ENCODE data around the gene MAP3K13.

MAP3K13 gene

DNA sequence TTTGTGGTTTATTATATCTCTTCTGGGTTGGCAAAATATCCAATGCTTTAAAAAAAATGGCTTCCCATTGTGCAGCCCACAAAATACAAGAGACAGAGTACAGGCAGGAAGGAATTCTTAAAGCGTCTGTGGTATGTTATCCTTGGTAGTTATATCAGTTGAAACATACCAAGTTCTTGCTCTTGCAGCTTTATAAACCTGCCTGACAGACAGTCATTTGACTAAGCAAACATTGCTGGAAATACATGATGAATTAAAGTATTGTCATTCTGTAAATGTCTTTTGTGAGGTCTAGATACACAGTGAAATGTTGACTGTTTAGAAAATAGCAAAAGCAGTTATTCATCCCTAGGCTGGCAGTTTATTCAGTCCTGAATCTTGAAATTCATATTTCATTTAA is 44.8 kb upstream of the MAP3K13 start:
- no peak overlapping the region for H3K9ac ChIP-seq

DNA sequence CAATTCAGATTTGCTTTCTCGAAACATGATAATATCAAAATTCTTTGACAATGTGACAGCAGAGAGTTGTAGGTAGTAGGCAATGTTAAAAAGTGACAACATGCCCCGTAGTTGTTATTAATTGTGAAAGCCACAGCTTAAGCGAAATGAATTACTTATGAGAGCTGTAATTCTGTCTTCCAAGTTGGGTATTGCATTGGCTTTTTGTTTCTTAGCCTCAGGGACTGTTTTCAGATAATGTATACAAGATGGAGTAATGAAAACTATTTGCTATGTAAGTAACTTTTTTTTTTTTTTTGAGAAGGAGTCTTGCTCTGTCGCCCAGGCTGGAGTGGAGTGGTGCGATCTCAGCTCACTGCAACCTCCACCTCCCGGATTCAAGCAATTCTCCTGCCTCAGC is 43.1 kb upstream of the MAP3K13 start:
- no peak overlapping the region for H3K27ac ChIP-seq
- TF ChIP-seq, protein P1, sequence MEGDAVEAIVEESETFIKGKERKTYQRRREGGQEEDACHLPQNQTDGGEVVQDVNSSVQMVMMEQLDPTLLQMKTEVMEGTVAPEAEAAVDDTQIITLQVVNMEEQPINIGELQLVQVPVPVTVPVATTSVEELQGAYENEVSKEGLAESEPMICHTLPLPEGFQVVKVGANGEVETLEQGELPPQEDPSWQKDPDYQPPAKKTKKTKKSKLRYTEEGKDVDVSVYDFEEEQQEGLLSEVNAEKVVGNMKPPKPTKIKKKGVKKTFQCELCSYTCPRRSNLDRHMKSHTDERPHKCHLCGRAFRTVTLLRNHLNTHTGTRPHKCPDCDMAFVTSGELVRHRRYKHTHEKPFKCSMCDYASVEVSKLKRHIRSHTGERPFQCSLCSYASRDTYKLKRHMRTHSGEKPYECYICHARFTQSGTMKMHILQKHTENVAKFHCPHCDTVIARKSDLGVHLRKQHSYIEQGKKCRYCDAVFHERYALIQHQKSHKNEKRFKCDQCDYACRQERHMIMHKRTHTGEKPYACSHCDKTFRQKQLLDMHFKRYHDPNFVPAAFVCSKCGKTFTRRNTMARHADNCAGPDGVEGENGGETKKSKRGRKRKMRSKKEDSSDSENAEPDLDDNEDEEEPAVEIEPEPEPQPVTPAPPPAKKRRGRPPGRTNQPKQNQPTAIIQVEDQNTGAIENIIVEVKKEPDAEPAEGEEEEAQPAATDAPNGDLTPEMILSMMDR (IDR thresholded peaks at IDR 0.05) = no peak
- H3K9me3 ChIP-seq (ENCODE audit: control insufficient read depth, low read length) = no peaks in the 10 kb centered on the region
- H3K4me1 ChIP-seq = no peaks in the 10 kb centered on the region
- no peak overlapping the region for H2AFZ ChIP-seq
- no peaks in the 10 kb centered on the region for H3K27me3 ChIP-seq (ENCODE audit: control insufficient read depth, insufficient read depth, low read length)
- H3K79me2 ChIP-seq = no peaks in the 10 kb centered on the region
- H3K9ac ChIP-seq = no peak overlapping the region
- no peaks in the 10 kb centered on the region for H3K36me3 ChIP-seq (ENCODE audit: control insufficient read depth, insufficient read depth, low read length)
- no peak overlapping the region for H3K4me2 ChIP-seq (ENCODE audit: low read length)
- H3K4me3 ChIP-seq (ENCODE audit: low read depth, low read length) = no peak overlapping the region

More for the DNA sequence above, 44.8 kb upstream of the MAP3K13 start:
- Histone ChIP-seq H3K4me2 (ENCODE audit: low read length) (no peak overlapping the region), H3K27ac (no peak overlapping the region), H3K9me3 (ENCODE audit: control insufficient read depth, low read length) (no peaks in the 10 kb centered on the region), H3K36me3 (ENCODE audit: control insufficient read depth, insufficient read depth, low read length) (no peaks in the 10 kb centered on the region), H3K79me2 (no peaks in the 10 kb centered on the region), H3K4me3 (ENCODE audit: low read depth, low read length) (no peak overlapping the region), H3K27me3 (ENCODE audit: control insufficient read depth, insufficient read depth, low read length) (no peaks in the 10 kb centered on the region), H2AFZ (no peak overlapping the region), H3K4me1 (no peaks in the 10 kb centered on the region)
- TF ChIP-seq, protein P1 (IDR thresholded peaks at IDR 0.05) = no peak

DNA sequence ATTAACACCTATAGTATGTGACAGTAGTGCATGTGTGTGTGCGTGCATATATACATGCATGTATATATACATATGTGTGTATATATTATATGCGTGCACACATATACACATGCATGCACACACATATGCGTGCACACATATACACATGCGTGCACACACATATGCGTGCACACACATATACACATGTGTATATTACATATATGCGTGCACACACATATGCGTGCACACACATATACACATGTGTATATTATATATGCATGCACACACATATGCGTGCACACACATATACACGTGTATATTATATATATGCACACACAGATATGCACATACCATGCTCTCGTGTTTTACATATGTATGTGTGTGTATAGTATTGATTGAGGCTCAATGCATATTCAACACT is 42.0 kb upstream of the MAP3K13 start:
- Histone ChIP-seq H3K79me2 (no peaks in the 10 kb centered on the region), H3K36me3 (ENCODE audit: control insufficient read depth, insufficient read depth, low read length) (no peaks in the 10 kb centered on the region), H3K4me3 (ENCODE audit: low read depth, low read length) (no peak overlapping the region), H3K27me3 (ENCODE audit: control insufficient read depth, insufficient read depth, low read length) (no peaks in the 10 kb centered on the region), H3K4me1 (no peaks in the 10 kb centered on the region), H3K9me3 (ENCODE audit: control insufficient read depth, low read length) (no peaks in the 10 kb centered on the region), H3K4me2 (ENCODE audit: low read length) (no peak overlapping the region), H3K9ac (no peak overlapping the region), H2AFZ (no peak overlapping the region), H3K27ac (no peak overlapping the region)
- TF ChIP-seq, protein P1 (IDR thresholded peaks at IDR 0.05) = no peak

DNA sequence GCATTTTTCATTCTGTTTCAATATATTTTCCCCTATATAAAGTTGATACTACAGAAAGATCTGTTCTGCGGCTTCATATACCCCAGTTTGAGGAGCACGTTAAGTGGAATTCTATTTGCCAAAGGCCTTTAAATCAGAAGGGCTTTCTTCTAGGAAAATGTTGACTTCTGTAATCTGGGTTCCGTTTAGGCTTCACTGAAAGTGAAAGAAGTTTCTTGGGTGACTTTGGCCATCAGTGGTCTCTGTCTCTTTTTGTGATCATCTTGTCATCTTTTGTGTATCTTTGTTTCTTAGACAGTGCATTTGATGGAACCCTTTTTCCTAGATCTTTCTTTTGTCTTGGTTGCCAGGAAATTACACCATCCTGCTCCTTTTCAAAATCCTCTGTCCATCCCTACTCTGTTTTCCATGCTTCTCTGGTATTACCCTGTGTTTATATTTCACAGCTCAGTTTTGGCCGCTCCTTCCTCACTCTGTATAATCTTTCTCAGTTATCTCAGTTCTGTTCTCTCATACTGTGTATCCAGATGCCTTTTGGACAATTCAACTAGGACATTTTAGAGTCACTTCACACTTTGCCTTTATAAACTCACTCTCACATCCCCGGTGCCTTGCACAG is 40.7 kb upstream of the MAP3K13 start:
- H3K36me3 ChIP-seq (ENCODE audit: control insufficient read depth, insufficient read depth, low read length) = no peaks in the 10 kb centered on the region
- no peak overlapping the region for H3K9ac ChIP-seq
- no peak overlapping the region for H2AFZ ChIP-seq
- TF ChIP-seq, protein P1 (IDR thresholded peaks at IDR 0.05) = no peak
- no peaks in the 10 kb centered on the region for H3K27me3 ChIP-seq (ENCODE audit: control insufficient read depth, insufficient read depth, low read length)
- H3K9me3 ChIP-seq (ENCODE audit: control insufficient read depth, low read length) = no peaks in the 10 kb centered on the region
- H3K4me2 ChIP-seq (ENCODE audit: low read length) = no peak overlapping the region
- H3K27ac ChIP-seq = no peak overlapping the region
- no peaks in the 10 kb centered on the region for H3K4me1 ChIP-seq
- H3K79me2 ChIP-seq = no peaks in the 10 kb centered on the region
- no peak overlapping the region for H3K4me3 ChIP-seq (ENCODE audit: low read depth, low read length)

Measured in parathyroid adenoma (tissue), 2 donors.